HT-29 (cell line): ENCODE data around the gene CARD8. TPM values are rescaled to one million over a fixed set of nuclear protein-coding genes. Genes with fewer than 3 reads are reported as not detected.

Experiments used
- DNase-seq: peaks from one replicate; pipeline ENCODE4 v3.0.0-alpha.2; 2015; ENCODE audit warnings: low spot score
- total RNA-seq: library from RNA; depleted of rRNA; stranded (reverse); fragments of >200 nt; shearing (Covaris generic); gene quantifications from 2 replicates; pipeline ENCODE4 v1.2.3, GENCODE V29; 2014

The CARD8 gene
- total RNA-seq, 1 experiment from 2014 or later, result 8.2 TPM

DNA sequence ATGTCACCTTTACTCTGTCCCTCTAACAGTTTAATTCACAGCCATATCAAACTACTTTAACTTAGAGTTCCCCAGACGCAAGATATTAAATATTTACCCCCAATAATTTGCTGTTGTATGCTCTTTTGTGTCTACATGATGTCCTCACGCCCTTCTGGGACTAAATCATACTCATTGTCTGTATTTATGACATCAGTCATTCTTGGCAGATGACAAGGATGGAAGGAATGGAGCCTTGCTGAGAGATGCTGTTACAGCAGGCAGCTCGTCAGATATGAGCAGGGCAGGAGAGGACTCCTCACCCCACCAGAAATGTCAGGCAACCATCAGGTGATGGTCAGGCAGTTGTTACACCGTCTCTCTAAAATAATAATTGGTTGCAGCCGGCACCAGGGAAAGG is 41.8 kb downstream of the CARD8 start:
- no peak for DNase-seq

DNA sequence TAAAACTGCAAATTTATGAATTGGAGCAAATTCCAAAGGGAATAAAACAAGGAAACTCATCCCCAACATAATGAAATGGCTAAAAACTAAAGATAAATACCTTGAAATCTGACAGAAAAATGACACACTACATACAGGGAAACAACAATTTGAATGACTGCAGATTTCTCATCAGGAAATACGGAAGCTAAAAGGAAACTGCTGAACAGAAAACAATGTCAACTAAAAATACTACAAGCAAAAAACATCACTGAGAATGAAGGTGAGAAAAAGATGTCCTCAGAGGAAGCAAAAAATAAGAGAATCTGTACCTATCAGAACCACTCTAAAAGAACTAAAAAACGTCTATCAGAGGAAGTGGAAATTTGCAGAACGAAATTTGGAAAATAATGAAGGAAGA is 45.7 kb downstream of the CARD8 start:
- no peak for DNase-seq

DNA sequence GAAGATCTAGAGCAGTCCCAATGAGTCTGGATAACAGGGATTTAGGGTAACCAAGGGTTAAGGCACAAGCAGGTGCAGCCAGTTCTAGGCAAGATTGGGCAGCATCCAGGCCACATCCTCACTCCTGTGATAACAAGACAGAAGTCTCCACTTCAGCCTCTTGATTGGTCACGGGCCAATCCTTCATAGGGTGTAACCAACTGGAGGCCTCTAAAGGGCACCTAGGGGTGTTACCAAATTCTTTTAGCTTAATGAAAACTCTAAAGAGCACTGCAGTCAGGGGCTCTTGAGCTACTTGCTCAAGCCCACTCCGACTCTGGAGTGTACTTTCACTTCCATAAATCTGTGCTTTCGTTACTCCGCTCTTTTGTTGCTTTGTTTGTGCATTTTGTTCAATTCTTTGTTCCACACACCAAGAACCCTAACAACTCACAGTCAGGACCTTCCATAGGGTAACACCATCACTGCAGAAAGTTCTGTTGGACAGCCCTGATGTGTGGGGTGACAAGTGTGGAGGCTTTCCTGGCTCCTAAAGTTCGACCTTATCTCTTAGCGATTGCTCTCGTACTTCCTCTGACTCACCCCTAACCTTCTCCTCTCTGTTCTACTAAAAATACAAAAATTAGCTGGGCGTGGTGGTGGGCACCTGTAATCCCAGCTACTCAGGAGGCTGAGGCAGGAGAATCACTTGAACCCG is 49.2 kb downstream of the CARD8 start:
- no peak for DNase-seq

DNA sequence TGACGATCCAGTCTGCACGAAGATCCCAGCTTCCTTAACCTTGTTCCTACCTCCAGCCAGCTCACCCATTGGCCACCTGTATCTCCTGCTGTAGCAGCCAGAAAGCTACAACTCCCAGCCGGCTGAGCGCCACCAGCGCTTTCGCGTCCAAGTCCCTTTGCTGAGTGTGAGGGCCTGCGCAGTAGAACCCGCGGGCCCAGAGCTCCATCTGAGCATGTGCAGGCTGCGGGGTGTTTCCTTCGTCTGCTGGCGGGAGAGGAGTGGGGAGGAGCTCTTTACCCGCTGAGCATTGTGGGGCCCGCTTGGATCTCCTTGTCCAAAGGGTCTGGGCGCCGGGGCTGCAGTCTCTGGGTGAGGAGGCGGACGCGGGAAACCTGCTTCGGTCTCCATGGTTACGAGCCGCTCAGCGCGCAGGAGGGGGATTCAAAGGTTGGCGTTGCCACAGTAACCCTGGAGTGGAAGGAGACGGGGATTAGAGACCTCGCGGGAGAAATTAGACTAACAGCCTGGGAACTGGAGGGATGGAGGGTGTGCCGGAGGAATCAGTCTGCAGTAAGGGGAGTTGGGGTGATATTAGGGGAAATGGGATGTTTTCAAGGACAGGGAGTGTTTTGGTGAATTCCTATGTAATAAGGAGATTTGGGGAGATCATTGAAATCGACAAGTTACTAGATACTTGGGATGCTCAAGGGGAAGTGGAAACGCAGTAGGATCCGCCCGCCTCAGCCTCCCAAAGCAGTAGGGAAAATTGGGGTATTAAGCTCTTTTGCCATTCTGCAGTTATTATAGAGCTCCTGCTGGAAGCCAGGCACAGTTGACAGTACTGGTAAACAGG is 51.7 kb downstream of the CARD8 start:
- peak; percentile 99 for DNase-seq

DNA sequence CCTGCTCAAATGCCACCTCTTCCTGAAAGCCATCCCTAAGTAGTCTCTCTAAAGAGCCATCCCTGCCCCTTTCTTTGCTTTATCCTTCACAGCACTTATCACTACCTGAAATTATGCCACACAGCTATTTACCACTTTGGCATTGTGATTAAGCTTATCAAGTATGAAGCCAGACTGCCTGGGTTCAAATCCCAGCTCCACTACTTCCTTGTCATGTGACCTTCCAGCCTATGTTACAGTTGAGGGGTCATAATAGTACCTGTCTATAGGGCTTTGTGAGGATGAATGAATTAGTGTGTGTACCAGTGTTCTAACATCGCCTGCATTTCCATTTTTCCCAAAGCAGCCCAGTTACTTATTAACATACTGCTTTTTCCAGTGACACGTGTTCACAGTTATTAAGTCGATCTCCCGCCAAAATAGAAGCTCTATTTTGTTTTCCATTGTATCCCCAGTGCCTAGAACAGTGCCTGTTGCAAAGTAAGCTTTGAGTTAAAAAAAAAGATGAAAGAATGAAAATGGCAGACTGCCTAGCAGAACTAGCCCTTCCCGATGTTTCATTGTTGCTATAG is 52.4 kb downstream of the CARD8 start:
- no peak for DNase-seq

DNA sequence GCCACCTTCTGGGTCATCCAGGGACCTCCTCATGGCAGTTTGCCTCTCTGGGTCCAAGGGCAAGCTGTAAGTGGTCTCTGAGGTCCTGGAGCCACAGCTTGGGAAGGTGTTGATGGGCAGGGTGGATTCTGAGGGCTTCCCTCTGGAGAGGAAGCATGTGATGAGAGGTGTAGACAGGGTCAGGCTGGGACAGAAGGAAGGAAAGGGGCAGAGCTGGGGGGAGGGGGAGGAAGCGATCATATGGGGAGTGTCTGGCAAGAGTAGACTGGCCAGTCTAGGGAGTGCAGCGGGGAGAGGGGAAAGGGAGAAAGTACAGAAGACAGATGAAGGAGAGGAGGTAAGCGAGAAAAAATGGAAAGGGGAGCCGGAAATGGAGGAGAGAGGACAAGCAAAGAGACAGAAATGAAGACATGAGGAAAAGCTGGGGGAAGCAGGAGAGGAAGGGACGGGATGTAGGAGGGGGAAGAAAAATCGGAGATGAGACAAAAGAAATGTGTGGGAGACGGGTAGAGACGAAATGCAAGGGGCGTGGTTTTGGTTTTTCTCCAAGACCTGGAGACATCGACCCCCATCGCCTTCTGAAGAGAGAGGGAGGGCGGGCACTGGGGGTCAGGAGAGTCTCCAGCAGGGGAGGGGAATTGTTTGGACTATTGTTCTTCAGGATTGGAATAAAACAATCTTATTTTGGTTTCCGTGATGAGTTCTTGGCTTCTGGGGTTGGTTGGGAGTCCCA is 58.6 kb downstream of the CARD8 start:
- peak; percentile 48 for DNase-seq

DNA sequence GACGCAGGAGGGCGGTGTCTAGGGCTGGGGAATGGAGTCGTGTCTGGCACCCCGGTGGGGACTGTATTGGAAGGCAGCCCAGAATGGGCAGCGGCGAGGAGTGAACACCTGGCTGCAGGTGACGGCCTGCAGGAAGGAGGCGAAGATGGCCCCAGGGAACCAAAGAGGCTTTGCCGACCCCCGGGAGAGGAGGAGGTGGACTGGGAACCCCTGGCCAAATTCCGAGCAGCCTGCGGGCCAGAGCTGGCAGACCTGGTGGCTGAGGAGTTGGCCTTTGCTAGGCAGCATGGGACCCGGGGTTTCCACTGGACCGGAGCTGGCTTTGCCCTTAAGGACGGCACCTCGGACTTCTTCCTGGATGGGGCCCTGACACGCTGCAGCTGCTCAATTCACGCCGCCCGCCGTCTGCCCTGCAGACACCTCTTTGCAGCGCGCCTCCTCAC is 59.4 kb downstream of the CARD8 start:
- DNase-seq, result no peak

DNA sequence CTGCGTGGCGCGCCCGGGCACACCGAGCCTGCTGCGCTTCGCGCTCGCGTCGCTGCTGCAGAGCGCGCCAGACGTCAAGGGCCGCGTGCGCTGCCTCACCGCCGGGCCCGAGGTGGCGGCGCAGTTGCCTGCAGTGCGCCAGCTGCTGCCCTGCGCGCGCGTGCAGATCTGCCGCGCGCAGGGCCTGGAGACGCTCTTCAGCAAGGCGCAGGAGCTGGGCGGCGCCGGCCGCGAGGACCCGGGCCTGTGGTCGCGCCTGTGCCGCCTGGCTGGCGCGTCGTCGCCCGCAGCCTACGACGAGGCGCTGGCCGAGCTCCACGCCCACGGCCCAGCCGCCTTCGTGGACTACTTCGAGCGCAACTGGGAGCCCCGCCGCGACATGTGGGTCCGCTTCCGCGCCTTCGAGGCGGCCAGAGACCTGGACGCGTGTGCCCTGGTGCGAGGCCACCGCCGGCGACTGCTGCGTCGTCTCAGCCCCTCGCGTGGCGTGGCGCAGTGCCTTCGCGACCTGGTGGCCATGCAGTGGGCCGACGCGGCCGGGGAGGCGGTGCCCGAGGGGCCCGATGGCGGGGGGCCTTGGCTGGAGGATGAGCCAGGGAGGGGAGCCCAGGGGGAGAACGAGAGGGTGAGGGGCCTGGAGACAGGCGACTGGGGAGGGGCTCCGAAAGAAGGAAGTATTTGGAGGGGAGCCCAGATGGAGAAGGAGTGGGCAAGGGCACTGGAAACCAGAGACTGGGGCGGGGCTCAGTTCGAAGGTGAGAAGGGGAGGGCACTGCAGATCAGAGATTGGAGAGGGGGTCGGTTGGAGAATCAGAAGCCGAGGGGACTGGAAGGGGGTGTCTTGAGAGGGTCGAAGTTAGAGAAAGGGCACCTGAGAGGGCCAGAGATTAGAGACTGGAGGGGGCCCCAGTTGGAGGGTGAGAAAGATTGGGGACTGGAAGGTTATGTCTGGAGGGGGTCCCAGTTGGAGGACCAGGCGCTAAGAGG is 60.6 kb downstream of the CARD8 start:
- no peak for DNase-seq

DNA sequence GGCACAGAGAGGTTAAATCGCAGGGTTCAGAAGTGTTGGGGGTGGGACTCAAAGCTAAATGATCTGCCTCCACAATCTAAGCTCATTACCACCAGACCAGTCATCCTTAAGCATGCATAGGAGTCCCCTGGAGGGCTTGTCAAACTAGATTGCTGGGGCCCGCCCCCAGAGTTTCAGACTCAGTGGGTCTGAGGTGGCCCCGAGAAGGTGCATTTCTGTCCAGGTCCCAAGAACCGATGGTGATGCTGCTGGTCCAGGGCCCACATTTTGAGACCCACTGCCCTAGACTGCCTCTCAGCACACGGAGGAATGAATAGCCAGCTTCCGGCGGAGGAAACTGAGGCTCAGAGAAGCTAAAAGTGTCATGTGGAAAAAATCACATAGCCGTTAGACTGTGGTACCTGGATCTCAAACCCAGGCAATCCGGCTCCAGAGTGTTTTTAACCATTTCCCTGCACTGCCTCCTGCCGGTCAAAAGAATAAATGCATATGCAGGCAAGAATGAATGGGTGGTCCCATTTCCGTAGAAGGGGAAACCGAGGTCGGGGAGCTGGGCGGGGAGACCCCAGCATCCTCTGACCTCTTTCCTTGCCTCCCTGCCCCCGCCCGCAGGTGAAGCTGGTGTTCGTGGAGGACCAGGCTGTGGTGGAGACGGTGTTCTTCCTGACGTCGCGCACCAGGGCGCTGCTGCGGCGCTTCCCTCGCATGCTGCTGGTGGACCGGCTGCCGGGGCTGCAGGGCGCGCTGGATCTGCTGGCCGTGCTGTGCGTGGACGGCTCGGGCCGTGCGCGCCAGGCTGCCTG is 61.5 kb downstream of the CARD8 start:
- DNase-seq, result no peak

DNA sequence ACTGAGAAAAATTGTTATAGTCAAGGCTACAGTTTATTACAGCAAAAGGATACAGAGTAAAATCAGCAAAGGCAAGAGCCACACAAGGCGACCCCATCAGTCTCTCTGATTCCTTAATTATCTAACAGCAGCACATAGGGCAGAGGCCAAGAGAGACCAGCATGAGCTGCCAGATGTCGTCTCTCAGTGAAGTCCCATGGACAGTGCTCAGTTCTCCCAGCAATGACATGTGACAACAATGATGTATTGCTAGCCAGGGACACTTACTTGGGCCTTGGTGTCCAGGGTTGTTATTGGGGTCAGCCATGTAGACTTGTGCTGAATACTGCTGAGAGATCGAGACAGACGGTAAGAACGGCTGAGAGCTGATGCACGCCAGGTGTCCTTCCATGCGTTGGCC is 63.0 kb downstream of the CARD8 start:
- no peak for DNase-seq

DNA sequence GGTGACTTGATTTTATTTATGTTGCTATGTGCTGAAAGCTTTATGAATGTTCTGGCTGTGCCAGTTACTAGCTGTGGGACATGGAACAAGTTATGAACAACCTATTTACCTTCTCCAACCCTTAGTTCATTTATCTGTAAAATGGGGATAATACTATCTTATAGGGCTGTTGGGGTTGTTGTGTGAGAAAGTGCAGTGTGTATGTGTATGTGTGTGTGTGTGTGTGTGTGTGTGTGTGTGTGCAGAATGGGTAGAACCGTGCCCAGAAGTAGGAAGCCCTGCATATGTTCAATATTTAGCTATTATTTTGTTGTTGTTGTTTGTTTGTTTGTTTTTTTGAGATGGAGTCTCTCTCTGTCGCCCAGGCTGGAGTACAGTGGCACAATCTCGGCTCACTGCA is 64.8 kb downstream of the CARD8 start:
- no peak for DNase-seq

DNA sequence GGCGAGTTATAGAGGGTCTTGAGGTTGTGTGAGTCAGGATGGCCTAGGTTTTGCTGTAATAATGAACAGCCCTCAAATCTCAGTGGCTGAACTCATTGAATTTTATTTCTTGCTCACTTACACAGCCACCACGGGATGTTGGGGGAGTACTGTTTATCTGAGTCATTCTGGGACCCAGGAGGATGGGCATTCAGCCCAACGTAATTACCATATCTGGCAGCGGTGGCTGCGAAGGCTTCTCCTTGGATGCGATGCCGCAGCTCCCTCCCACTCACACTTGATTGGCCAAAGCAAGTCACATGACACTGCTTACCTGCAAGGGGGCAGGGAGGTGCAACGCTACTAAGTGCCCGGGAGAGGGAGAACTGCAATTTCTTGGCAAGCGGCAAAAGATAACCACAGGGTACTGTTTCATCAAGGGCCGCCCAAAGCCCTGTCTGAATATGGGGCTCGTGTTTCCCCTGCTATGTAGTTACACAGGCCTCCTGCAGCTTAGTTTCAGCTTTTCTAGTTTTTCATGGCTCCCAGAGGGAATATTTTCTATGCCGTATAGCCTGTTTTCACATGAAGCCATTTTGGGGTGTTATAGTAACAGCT is 65.3 kb downstream of the CARD8 start:
- DNase-seq, result peak; percentile 46

DNA sequence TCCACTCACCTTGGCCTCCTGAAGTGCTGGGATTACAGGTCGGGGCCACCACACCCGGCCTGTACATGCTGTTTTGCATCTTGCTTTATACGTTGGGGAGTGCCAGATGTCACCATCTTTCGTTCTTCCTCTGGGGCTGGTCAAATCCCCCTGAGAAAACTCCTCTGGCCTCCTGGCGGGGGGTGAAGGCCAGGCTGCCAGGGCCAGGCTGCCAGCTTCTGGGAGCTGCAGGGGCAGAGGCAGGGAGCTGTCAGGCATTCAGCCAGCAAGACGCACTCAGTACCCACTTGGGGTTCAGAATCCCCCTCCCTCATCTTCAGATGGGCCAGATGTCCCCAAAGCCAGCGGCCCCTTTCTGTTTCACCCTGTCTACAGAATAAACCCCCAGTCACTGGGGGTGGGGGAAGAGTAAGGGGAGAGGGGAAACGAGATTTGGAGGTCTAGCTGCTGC is 69.1 kb downstream of the CARD8 start:
- no peak for DNase-seq

DNA sequence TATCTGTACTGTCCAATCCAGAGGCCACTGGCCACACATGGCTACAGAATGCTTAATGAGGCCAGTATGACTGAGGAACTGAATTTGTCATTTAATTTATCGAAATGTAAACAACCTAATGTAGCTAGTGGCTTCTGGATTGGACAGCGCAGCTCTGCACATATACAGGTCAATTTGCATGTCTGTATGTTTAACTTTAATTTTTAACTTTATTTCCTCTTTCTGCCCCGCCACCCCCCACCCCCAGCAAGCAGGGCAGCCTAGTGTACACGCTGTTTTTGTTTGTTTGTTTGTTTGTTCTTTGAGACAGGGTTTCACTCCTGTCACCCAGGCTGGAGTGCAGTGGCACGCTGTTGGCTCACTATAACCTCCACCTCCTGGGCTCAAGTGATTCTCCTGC is 69.7 kb downstream of the CARD8 start:
- DNase-seq, result no peak

DNA sequence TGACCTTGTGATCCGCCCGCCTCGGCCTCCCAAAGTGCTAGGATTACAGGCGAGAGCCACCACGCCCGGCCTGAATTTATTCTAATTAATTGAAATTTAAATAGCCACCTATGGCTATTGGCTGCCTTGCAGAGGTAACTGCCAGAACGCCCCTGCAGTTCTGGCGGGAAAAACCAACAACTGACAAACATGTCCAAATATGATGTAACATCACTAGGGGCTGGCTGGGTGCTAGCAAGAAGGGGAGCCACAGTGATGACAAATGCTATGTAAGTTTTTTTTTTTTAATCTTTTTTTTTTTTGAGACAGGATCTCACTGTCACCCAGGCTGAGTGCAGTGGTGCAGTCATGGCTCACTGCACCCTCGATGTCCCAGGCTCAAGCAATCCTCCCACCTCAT is 72.4 kb downstream of the CARD8 start:
- DNase-seq, result no peak

DNA sequence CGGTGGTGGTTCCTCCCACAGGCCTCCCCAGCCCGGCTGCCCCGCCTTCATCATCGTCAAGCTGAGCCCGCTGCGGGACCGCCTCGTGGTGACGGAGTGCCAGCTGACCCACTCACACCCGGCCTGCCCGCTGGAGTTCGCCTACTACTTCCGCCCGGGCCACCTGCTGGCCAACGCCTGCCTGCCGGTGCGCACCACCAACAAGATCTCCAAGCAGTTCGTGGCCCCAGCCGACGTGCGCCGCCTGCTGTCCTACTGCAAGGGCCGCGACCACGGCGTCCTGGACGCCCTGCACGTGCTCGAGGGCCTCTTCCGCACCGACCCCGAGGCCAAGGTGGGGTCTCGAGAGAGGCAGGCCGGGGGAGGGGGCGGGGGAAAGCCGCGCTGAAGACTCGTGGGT is 73.3 kb downstream of the CARD8 start:
- no peak for DNase-seq

DNA sequence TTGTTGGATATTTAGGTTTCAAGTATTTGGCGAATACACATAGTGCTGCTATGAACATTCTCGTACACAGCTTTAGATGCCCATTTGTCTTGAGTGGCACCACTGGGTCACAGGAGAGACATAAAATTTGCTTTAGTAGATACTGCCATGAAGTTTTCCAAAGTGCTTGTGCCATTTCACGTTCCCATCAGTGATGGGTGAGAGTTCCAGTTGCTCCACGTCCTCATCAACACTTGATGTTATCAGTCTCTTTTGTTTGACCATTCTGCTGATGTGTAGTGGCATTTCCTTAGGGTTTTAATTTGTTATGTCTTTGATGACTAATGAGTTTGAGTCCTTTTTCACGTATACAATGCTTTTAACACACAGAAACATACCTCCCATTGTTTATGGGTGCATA is 74.2 kb downstream of the CARD8 start:
- DNase-seq, result no peak

DNA sequence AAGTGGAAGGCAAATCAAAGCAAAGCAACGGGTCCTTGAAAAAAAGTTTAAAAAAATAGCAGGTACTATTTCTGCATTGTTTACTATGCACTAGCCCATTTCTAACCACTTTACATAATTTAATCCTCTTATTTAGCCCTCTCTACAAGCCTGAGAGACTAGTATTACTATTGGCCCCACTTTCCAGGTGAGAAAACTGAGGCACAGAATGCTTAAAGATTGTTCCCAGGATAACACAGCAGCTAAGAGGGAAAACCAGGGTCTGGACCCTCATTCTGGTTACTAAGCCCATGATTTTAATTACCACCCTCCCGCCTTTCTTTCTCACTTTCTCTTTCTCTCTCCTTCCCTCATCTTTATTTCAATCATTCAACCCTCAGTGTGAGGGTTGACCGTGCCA is 79.5 kb downstream of the CARD8 start:
- DNase-seq, result no peak

DNA sequence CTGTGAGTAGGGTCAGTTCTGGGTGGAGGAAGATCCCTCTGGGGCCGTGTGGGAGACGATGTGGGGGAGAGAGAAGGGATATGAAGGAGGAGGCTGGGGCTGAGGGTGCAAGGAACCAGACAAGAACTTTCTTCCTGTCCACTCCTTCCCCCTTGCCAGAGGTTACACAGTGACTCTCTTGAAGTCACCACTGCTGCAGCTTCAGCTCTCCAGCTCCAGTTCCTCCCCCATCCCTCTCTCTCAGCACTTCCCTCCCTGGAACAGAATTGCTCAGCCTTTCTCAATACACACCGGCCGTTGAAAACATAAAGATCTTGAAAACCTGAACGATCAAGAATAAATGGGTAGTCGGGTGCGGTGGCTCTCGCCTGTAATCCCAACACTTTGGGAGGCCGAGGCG is 80.1 kb downstream of the CARD8 start:
- no peak for DNase-seq
